ENCODE data around the gene ARFGAP1.

ARFGAP1 gene

DNA sequence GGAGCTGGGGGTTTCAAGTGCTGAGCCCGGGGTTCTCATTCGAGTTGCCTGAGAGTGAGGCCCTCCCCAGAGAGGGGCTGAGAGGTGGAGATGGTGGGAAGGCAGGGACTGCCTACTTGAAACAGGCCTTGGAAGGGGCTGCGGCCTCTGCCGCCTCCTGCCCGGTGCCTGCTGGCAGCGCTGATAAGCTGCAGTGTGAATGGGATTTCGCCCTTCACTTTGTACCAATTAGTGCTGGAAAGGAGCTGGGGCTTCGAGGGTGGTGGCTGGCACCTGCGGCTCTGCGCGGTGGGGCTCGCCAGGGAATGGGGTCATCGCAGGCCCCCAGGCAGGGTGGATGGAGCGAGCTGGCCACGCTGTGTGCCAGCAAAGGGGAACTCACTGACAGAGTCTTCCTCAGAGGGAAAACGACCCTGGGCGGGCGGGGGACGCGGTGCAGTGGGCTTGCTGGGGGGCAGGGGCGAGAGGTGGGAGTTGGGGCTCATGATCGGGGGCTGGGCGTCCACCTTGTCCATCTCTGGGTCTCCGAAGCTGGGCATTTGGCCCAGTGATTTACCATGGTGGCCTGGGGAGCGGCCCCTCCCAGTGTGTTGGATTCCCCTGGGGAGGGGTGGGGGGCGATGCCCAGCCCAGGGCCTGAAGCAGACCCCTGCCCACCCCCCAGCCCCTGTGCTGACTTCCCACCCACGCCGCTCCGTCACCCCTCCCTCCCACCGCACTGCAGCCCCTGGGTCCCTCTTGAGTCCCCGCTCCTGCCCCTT is 43.3 kb downstream of the ARFGAP1 start:
- H3K27ac ChIP-seq, result no peak overlapping the region
- DNase-seq (ENCODE audit: low read depth, low spot score), result no peak

DNA sequence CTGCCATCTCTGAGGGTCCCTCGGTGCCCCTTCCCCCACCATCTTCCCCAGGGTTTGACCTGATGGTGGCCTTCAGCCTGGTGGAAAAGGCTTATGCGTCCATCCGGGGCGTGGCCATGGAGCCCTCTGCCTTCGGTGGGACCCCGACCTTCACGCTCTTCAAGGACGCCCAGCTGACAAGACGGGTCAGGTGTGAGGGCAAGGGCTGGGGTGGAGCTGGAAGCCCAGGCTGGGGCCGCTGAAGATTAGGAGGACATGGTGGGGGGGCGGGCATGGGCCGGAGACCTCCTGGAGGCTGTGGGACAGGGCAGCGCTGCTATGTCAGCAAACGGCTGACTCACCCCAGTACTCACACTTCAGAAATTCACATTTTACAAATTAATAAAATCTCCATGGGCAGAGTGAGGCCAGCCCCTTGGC is 43.9 kb downstream of the ARFGAP1 start:
- H3K27ac ChIP-seq, result no peak overlapping the region
- DNase-seq (ENCODE audit: low read depth, low spot score), result no peak

DNA sequence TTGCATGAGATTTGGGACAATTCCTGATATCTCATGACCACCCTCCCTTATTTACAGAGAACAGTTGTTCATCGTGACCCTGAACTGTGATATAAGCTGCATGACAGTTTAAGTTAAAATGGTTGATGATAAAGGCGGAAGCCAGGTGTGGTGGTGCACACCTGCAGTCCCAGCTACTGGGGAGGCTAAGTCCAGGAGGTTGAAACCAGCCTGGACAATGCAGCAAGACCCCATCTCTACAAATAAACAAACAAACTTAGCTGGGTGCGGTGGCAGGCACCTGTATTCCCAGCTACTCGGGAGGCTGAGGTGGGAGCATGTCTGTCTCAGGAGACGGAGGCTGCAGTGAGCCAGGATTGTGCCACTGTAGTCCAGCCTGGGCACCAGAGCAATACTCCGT is 44.4 kb downstream of the ARFGAP1 start:
- DNase-seq (ENCODE audit: low read depth, low spot score), result no peak
- no peak overlapping the region for H3K27ac ChIP-seq

DNA sequence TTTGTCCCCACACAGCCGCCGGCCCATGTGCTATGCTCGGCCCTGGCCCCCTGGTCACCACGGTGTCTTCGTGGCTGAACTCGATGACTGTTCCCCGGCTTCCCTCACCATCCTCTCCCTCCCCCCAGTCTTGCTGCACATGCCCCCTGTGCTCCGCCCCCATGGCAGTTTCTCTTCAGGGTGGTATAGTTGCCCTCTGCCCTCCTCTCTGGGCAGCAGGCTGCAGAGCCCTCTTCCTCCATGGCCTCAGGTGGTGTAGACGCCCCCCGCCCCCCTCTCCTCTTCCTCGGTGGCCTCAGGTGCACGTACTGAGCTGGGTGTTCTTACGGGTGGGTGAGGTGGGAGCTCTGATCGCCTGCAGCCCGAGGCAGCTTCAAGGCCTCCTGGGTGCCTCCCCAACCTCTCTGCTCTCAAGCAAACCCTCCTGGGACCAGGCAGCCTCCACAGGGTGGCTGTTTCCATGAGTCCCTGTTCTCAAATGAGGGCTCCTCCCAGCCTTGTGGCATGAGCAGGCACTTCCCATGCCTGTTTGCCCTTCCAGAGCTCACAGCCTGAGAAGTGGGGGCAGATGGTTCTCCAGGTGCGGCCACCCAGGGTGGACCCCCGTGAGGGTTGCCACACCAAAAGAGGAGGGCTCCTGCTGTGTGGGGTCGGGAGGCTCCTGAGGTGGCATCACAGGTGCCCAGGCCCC is 45.1 kb downstream of the ARFGAP1 start:
- DNase-seq (ENCODE audit: low read depth, low spot score), result no peak
- no peak overlapping the region for H3K27ac ChIP-seq

DNA sequence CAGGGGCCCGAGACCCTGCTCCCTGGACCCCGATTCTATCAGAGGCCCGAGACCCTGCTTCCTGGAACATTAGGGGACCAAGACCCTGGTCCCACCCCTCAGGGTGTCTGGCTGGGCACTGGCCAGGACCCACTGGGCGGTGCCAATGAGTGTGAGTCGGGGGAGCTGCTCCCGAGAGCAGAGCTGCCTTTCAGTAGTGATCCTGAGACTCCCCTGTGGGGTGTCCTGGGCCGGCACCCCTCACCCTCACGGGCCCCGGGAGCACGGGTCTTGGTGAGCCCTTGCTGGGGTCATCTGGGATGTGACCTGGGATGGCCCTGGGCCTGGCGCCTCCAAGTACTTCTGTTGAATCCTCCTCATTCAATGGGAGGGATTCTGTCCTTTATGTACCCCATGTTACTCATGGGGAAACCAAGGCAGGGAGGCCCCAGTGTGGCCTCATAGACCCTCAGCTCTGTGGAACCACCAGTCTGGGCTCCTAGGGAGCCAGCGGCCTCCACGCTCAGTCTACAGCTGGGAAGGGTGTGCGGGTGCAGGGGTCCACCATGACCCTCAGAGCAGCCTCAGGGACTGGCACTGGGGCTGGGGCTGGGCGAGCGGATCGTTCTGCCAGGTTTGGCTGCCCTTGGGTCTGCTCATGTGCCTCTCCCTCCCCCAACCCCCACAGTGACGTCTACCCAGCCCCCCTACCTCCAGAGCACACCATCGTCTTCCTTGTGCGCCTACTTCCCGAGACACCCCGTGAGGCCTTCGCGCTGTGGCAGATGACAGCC is 46.0 kb downstream of the ARFGAP1 start:
- no peak for DNase-seq (ENCODE audit: low read depth, low spot score)
- no peak overlapping the region for H3K27ac ChIP-seq

DNA sequence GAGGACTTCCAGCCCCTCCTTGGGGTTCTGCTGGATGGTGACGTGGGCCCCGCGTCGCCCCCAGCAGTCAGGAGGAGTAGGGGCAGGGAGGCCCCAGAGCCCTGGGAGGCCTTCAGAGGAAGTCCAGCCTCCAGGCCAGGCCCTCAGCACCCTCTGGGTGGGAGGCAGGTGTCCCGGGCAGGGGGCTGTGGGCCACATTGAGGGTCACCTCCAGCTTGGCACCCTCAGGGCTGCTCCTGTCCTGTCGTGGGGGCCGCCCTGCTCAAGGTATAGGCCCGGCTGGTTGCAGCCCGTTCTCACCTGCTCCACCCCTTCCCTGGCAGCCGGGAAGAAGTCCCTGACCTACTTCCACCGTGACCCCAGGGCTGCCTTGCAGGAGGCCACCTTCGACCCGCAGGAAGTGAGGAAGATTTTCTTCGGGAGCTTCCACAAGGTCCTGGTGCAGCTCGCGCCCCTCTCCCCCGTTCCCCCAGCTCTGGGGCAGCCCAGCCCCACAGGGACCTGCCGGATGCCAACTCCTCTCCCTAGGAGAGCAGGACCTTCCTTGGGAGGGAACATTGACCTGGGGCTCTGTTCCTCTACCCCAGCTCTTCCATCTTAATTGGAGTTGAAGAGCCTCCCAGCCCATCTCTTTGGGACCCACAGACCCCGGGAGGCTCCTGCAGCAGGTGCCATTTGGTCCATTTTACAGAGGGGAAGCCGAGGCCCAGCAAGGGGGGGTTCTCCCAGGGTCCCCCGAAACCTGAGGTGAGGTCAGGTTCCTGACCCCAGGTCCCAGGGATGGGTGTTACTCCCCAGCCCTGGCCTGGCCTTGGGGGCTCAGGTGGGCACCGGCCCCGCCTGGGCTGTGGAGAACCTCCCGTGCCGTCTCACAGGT is 46.8 kb downstream of the ARFGAP1 start:
- no peak for DNase-seq (ENCODE audit: low read depth, low spot score)
- H3K27ac ChIP-seq, result no peak overlapping the region

DNA sequence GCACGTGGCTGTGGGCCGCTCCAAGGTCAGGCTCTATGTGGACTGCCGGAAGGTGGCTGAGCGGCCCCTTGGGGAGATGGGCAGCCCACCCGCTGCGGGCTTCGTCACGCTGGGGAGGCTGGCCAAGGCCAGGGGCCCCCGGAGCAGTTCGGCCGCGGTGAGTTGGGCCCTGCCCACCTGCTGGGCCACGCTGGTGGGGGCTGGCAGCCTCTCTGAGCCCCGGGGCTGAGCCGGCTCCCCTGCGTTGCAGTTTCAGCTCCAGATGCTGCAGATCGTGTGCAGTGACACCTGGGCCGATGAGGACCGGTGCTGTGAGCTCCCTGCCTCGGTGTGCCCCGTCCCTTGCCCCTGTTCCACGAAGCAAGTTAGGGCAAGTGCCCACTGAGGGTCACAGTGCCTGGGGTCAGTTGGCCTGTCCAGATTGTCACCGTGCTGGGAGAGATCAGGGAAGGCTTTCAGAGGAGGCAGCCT is 47.5 kb downstream of the ARFGAP1 start:
- no peak overlapping the region for H3K27ac ChIP-seq
- DNase-seq (ENCODE audit: low read depth, low spot score), result no peak

DNA sequence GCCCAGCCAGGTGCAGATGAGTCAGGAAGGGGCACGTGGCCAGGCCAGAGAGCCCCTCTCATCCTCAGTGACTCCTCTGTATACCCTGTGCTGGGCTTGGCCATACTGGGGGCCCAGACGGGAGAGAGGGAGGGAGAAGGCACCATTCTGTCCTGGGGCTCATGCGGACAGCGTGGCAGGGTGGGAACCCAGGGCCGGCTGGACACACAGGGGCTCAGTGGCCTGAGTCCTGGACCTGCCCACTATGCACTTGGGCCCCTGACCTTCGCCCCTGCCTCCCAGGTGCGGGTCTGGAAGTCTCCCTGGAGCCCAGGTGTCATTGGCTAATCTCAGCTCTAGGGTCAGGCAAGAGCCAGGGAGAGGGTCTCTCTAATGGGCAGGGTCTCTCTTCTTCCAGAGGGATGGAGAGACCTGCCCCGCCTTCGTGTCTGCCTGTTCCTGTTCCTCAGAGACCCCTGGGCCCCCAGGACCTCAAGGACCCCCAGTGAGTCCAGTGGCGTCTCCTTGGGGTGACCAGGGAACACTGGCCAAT is 48.1 kb downstream of the ARFGAP1 start:
- H3K27ac ChIP-seq, result no peak overlapping the region
- no peak for DNase-seq (ENCODE audit: low read depth, low spot score)

DNA sequence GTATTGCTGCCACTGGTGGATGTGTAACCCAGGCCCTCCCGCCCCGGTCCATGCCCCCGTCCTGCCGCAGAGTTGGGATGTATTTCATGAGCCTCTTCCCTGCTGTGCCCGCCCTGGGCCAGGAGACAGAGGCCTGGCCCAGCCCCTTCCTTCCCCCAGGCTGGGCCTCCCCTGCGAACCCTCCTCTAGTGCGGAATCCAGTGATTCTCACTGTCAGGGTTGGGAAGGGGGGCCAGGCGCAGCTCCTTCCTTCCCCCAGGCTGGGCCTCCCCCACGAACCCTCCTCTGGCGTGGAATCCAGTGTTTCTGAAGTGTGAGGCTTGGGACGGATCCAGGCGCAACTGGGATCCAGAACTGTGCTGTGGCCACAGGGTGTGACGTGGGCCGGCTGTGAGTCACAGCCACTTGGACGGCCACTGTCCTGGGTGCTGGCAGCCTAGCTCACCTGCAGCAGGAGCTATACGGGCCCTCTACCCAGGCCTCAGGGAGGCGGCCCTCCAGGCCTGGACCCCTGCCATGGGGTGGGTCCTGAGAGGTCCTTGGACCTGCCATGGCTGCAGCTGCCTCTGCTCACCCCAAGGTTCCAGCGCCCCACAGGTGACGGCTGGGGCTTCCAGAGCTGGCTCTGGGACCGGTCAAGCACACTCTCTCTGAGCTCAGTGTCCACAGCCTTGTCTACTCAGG is 48.7 kb downstream of the ARFGAP1 start:
- no peak overlapping the region for H3K27ac ChIP-seq
- DNase-seq (ENCODE audit: low read depth, low spot score), result no peak

DNA sequence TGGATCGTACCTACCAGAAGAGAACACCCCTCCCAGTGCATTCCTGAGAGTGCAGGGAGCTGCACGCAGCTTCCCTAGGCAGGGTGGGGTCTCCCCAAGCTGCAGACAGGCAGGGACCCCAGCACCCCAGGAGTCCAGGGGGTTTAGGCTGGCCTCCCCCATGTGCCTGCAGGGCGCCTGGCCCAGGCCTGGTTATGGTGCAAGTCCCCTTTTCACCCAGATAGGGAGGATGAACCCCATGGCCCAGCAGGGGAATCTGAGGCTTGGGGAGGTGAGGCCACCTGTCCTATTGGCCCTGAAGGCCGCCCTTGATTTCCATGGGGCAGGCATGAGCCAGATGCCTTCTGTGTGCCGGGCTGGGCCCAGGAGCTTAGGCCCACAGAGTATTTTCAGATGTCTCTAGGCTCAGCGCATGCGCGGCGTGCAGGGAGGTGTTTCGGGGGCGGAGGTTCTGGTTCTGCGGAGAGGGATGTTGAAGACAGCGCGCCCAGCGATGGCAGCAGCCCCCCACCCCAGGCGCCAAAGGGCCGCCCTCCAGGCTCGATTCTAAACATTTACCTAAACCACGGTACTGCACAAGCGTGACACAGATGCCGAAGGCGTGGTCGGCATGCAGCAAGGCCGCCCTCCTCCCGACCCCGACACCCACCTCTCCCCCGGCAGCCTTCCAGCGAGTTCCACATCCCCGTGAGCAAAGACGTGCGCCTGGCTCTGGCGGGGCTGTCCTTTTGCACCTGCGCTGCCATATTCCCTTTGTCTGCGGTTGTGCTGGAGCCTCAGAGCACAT is 49.7 kb downstream of the ARFGAP1 start:
- no peak for DNase-seq (ENCODE audit: low read depth, low spot score)
- no peak overlapping the region for H3K27ac ChIP-seq

DNA sequence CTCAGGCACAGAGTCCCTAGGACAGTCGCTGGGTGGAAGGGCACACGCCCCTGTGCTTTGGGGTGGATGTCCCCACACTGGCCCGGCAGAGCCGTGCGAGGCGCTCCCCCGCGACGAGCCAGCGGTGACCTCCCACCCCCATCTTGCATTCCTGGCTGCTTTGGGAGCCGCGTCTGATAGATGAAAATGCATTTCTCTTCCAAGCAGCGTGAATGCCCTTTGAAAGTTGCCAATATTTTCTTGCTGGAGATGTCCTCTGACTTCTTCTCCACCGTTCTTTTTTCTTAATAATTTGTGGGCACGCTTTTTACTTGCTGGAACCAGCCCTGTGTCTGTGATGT is 50.3 kb downstream of the ARFGAP1 start:
- no peak overlapping the region for H3K27ac ChIP-seq
- DNase-seq (ENCODE audit: low read depth, low spot score), result no peak

DNA sequence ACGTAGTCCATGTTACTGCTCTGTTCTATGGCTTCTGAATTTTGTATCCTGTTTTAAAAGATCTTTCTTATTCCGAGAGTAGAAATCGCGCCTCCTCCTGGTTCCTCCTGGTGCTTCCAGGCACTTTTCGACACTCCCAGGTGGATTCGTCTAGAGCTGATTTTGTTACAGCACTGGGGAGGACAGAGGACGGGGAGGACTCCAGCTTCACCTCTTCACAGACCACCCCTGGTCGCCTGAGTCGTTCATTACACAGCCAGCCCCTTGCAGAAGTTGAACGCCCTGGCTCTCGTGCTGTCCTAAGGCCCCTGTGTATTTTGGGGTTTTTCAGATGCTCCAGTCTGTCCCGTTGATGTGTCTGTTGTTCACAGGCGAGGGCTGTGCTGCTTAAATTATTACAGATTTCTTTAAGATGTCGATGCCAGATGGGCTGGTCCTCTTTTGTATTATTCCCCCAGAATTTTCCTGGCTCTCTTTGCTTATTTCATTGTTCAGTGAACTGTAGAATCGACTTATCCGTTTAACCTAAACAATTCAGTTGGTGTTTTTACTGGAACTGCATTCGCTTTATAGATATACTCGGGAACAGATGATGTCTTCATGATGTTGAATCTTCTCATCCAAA is 50.9 kb downstream of the ARFGAP1 start:
- DNase-seq (ENCODE audit: low read depth, low spot score), result no peak
- no peak overlapping the region for H3K27ac ChIP-seq

DNA sequence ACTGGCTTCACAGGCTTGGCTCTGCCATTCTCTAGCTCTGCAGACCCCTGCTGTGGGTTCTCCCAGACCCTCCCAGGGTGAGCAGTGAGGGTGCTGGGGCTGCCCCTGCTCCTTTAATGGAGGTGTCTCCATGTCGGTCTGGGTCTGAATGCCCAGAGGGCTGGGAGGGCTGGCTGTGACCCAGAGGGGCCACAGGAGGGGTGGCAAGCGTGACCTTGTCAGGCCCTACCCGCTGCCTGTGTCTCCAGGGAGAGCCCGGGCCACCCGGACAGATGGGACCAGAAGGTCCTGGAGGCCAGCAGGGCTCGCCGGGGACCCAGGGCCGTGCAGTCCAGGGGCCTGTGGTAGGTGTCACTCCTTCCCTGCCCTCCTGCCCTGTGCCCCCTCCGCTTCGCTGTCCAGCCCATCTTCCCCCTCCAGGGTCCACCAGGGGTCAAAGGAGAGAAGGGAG is 52.4 kb downstream of the ARFGAP1 start:
- no peak for DNase-seq (ENCODE audit: low read depth, low spot score)
- H3K27ac ChIP-seq, result no peak overlapping the region

DNA sequence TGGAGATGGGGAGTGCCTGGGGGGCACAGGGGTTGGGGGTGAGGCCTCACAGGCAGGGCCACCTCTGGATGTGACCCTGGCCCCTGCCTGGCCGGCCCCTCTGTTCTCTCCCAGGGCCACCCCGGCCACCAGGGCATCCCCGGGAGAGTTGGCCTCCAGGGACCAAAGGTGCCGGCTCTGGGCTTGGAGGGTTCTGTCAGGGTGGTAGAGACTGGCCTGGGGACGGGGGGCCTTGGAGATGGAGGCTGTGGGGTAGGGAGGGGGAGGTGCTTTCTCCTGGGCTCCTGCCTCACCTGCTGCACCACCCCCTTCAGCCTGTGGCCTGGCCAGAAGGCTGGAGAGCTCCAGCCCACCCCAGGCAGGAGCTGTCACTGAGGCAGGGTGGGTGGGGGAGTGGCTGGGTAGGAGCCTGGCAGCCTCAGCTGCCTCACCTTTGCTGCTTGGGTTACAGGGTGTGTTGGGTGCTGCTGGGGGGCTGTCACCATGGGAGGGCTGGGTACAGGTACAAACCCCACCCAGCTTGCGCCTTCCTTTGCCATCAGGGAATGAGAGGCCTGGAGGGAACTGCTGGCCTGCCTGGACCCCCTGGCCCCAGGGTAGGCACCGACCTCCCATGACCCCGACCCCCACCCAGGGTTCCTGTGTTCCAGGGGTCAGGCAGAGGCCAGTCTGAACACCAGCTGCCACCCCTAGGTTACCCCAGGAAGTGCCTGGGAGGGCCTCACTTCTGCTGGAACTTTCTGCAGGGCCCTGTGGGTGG is 53.1 kb downstream of the ARFGAP1 start:
- DNase-seq (ENCODE audit: low read depth, low spot score), result no peak
- H3K27ac ChIP-seq, result no peak overlapping the region

DNA sequence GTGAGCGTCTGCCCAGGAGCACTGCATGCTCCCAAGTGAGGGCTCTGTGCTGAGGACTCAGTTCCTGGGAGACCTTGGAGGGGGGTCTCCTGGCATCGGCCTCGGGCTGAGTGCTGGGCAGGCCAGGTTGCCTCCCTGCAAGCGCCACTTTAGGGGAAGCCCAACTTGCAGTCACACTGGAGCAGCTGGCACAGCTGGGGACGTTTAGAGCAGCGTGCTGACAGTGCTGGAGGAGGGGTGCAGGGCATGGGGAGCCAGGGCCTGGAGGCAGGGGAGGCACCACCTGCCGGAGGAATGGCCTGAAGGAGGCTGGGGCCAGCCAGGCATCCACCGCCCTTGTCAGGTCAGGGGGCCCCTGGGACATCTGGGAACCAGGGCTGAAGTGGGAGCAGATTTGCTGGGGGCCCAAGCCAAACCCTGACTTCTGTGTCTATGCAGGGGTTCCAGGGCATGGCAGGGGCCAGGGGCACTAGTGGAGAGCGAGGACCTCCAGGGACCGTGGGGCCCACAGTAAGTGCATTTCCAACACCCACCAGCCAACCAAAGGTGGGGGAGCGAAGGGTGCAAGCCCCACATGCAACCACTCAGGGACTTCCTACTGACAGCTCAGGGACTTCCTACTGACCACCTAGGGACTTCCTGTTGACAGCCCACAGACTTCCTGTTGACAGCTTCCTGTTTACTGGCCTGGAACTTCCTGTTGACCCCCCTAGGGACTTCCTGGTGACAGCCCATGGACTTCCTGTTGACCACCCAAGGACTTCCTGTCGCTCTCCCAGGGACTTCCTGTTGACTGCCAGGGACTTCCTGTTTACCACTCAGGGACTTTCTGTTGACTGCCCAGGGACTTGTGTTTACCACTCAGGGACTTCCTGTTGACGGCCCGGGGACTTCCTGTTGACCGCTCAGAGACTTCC is 54.0 kb downstream of the ARFGAP1 start:
- no peak overlapping the region for H3K27ac ChIP-seq
- no peak for DNase-seq (ENCODE audit: low read depth, low spot score)

DNA sequence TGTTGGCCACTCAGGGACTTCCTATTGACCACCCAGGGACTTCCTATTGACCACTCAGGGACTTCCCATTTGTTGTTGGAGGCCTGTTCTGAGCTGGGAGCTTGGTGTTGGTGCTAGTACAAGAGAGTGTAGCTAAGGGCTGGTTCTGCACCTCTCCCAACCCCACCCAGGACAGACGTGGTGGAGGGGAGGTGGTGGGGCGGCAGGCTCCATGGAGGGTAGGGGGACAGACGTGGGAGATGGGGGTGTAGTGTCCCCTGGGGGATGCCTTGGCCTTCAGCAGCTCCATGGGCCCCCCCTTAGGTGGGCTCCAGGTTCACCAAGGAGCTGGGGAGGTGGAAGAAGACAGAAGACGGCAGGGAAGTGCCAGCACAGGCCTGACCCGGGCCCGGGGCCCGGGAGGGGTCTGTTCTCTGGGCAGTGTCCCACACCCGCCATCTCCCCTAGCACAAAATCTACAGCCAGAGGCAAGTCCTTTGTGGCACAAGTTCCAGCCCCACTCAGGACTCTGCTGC is 54.7 kb downstream of the ARFGAP1 start:
- DNase-seq (ENCODE audit: low read depth, low spot score), result no peak
- H3K27ac ChIP-seq, result no peak overlapping the region

Measured in epithelial cell of prostate (primary cell).